Suprapubic skin (tissue), 3 donors: ENCODE measurements around the gene DHFR.

Experiments
- POLR2A ChIP-seq, 2 donors: fragments of 450-650 bp; IDR thresholded peaks; one replicate each; pipeline ENCODE4 v1.6.1; 2017; ENCODE audit warnings: antibody characterized with exemption in 2 of 2, mild to moderate bottlenecking in 2 of 2, moderate library complexity in 2 of 2
- TF ChIP-seq, protein P1 (sequence below), 2 donors: fragments of 200-600 bp in 1 of 2; fragments of 450-650 bp in 1 of 2; sonication (generic) in 1 of 2; IDR thresholded peaks; one replicate each; pipeline ENCODE4 v1.5.1; 2016 to 2019; ENCODE audit warnings: antibody characterized with exemption in 2 of 2, mild to moderate bottlenecking in 1 of 2, moderate library complexity in 1 of 2

DNA sequence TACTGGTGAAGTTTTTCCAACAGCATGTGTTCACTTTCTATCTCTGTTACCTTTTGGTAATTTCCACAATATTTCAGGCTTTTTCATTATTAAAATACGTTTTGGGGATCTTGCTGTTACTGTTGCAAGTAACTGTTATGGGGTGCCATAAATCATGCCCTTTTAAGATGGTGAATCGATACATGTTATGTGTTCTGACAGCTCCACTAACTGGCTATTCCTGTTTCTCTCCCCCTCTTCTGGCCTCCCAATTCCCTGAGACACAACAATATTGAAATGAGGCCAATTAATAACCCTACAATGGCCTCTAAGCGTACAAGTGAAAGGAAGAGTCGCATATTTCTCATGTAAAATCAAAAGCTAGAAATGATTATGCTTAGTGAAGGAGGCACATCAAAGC lies 13.4 kb downstream of the DHFR start:
- no peak for TF ChIP-seq POLR2A (IDR thresholded peaks at IDR 0.05)
- TF ChIP-seq, protein P1, sequence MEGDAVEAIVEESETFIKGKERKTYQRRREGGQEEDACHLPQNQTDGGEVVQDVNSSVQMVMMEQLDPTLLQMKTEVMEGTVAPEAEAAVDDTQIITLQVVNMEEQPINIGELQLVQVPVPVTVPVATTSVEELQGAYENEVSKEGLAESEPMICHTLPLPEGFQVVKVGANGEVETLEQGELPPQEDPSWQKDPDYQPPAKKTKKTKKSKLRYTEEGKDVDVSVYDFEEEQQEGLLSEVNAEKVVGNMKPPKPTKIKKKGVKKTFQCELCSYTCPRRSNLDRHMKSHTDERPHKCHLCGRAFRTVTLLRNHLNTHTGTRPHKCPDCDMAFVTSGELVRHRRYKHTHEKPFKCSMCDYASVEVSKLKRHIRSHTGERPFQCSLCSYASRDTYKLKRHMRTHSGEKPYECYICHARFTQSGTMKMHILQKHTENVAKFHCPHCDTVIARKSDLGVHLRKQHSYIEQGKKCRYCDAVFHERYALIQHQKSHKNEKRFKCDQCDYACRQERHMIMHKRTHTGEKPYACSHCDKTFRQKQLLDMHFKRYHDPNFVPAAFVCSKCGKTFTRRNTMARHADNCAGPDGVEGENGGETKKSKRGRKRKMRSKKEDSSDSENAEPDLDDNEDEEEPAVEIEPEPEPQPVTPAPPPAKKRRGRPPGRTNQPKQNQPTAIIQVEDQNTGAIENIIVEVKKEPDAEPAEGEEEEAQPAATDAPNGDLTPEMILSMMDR (IDR thresholded peaks at IDR 0.05) = no peak
